ENCODE data around the gene ENOX2.
"Not testable (repeated sequence)": the region's sequence is repeated elsewhere in the genome, so short reads cannot be mapped to it uniquely, and the experiment has no call there.

DNA sequence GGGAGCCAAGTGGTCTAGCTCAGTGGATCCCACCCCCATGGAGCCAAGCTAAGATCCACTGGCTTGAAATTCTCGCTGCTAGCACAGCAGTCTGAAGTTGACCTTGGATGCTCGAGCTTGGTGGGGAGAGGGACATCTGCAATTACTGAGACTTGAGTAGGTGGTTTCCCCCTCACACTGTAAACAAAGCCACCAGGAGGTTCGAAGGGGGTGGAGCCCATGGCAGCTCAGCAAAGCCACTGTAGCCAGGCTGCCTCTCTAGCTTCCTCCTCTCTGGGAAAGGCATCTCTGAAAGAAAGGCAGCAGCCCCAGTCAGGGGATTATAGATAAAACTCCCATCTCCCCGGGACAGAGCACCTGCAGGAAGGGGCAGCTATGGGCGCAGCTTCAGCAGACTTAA is 89.1 kb downstream of the ENOX2 start:
- TF ChIP-seq, protein P1, sequence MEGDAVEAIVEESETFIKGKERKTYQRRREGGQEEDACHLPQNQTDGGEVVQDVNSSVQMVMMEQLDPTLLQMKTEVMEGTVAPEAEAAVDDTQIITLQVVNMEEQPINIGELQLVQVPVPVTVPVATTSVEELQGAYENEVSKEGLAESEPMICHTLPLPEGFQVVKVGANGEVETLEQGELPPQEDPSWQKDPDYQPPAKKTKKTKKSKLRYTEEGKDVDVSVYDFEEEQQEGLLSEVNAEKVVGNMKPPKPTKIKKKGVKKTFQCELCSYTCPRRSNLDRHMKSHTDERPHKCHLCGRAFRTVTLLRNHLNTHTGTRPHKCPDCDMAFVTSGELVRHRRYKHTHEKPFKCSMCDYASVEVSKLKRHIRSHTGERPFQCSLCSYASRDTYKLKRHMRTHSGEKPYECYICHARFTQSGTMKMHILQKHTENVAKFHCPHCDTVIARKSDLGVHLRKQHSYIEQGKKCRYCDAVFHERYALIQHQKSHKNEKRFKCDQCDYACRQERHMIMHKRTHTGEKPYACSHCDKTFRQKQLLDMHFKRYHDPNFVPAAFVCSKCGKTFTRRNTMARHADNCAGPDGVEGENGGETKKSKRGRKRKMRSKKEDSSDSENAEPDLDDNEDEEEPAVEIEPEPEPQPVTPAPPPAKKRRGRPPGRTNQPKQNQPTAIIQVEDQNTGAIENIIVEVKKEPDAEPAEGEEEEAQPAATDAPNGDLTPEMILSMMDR (IDR thresholded peaks at IDR 0.05), result not testable (repeated sequence)
- TF ChIP-seq POLR2A, POLR2AphosphoS5 (IDR thresholded peaks at IDR 0.05): not testable (repeated sequence)

Measured in stomach (tissue), 4 donors.